Neuronal stem cell (in vitro differentiated cells): ENCODE measurements around the gene SHKBP1.

Experiments
- DNase-seq: peaks from one replicate; pipeline ENCODE4 v3.0.0-alpha.2; 2013; ENCODE audit warnings: low spot score
- H2AFZ ChIP-seq: one replicate; pipeline ENCODE4 v1.6.1; 2013; ENCODE audit warnings: mild to moderate bottlenecking, low read length, inconsistent platforms
- H2AK5ac ChIP-seq: 2 replicates; pipeline ENCODE4 v1.6.1; 2013; ENCODE audit warnings: low read depth, mild to moderate bottlenecking, inconsistent platforms, low read length, moderate library complexity, mixed read lengths
- H2BK120ac ChIP-seq: 2 replicates; pipeline ENCODE4 v1.6.1; 2013; ENCODE audit warnings: low read depth, mild to moderate bottlenecking, inconsistent platforms, low read length, moderate library complexity, mixed read lengths
- H2BK12ac ChIP-seq: one replicate; pipeline ENCODE4 v1.6.1; 2013; ENCODE audit warnings: low read length, inconsistent platforms
- H2BK15ac ChIP-seq: 2 replicates; pipeline ENCODE4 v1.6.1; 2013; ENCODE audit warnings: mild to moderate bottlenecking, low read length, inconsistent platforms, mixed read lengths
- H2BK5ac ChIP-seq: one replicate; pipeline ENCODE4 v1.6.1; 2013; ENCODE audit warnings: inconsistent platforms, mild to moderate bottlenecking, low read length, moderate library complexity
- H3K14ac ChIP-seq: one replicate; pipeline ENCODE4 v1.6.1; 2013; ENCODE audit warnings: low read length, inconsistent platforms
- H3K18ac ChIP-seq: 2 replicates; pipeline ENCODE4 v1.6.1; 2013; ENCODE audit warnings: low read length, inconsistent platforms
- H3K23ac ChIP-seq: 2 replicates; pipeline ENCODE4 v1.6.1; 2013; ENCODE audit warnings: low read depth, mild to moderate bottlenecking, mixed read lengths, low read length, inconsistent platforms; ENCODE audit not compliant: poor library complexity
- H3K27ac ChIP-seq: replicated peaks from 3 replicates; pipeline ENCODE4 v1.5.1; 2013; ENCODE audit warnings: low read length, inconsistent platforms
- H3K27me3 ChIP-seq, 3 experiments: 2 replicates each; pipeline ENCODE4 v1.6.1; 2013; ENCODE audit warnings: low read length in 3 of 3, mild to moderate bottlenecking in 2 of 3, inconsistent platforms in 1 of 3, low read depth in 1 of 3, mixed read lengths in 1 of 3, moderate library complexity in 1 of 3; ENCODE audit not compliant: control insufficient read depth in 3 of 3, insufficient read depth in 3 of 3
- H3K36me3 ChIP-seq, 2 donors: replicated peaks in 1 of 2; 2 replicates each; pipeline ENCODE4 v1.6.1; 2013; ENCODE audit warnings: low read length in 2 of 2; ENCODE audit not compliant: control insufficient read depth in 2 of 2, insufficient read depth in 2 of 2
- H3K4ac ChIP-seq: 2 replicates; pipeline ENCODE4 v1.6.1; 2013; ENCODE audit warnings: inconsistent platforms, mild to moderate bottlenecking, low read length, moderate library complexity
- H3K4me1 ChIP-seq, 2 donors: 1 replicate in 1 of 2; 2 replicates in 1 of 2; pipeline ENCODE4 v1.6.1; 2013; ENCODE audit warnings: low read length in 2 of 2, low read depth in 1 of 2; ENCODE audit not compliant: control insufficient read depth in 2 of 2, insufficient read depth in 1 of 2
- H3K4me2 ChIP-seq: one replicate; pipeline ENCODE4 v1.6.1; 2013; ENCODE audit warnings: mild to moderate bottlenecking, low read length, inconsistent platforms; ENCODE audit not compliant: insufficient read depth, poor library complexity, severe bottlenecking
- H3K4me3 ChIP-seq, 2 donors: 2 replicates each; pipeline ENCODE4 v1.5.1; 2013; ENCODE audit warnings: low read length in 2 of 2, mild to moderate bottlenecking in 2 of 2, inconsistent platforms in 1 of 2, moderate library complexity in 1 of 2
- H3K79me1 ChIP-seq: one replicate; pipeline ENCODE4 v1.6.1; 2013; ENCODE audit warnings: low read depth, mild to moderate bottlenecking, inconsistent platforms, low read length, moderate library complexity
- H3K9ac ChIP-seq: one replicate; pipeline ENCODE4 v1.6.1; 2013; ENCODE audit warnings: mild to moderate bottlenecking, low read depth, low read length, inconsistent platforms; ENCODE audit not compliant: poor library complexity
- H3K9me3 ChIP-seq, 2 donors: replicated peaks in 1 of 2; 2 replicates each; pipeline versions ENCODE3 to v1.6.1; 2013; ENCODE audit warnings: low read length in 2 of 2, mild to moderate bottlenecking in 2 of 2, inconsistent platforms in 1 of 2, low read depth in 1 of 2, mixed read lengths in 1 of 2, moderate library complexity in 1 of 2; ENCODE audit not compliant: control insufficient read depth in 2 of 2, insufficient read depth in 1 of 2
- H4K8ac ChIP-seq: one replicate; pipeline ENCODE4 v1.6.1; 2013; ENCODE audit warnings: low read depth, mild to moderate bottlenecking, inconsistent platforms, low read length, moderate library complexity
- H4K91ac ChIP-seq: one replicate; pipeline ENCODE4 v1.6.1; 2013; ENCODE audit warnings: low read length, low read depth, mild to moderate bottlenecking, inconsistent platforms; ENCODE audit not compliant: poor library complexity
- WGBS, 2 donors: extraction: QIAGEN DNeasy Blood & Tissue Kit; methylation state at CpG; one replicate each; pipeline ENCODE4 v1.1.7; 2013; ENCODE audit warnings: missing lambda C conversion rate in 2 of 2, mixed read lengths in 1 of 2; ENCODE audit not compliant: insufficient read length in 2 of 2, insufficient replicate concordance in 1 of 2; ENCODE audit errors: extremely low coverage in 2 of 2; 5-methylcytosine and 5-hydroxymethylcytosine counted together

Gene SHKBP1

DNA sequence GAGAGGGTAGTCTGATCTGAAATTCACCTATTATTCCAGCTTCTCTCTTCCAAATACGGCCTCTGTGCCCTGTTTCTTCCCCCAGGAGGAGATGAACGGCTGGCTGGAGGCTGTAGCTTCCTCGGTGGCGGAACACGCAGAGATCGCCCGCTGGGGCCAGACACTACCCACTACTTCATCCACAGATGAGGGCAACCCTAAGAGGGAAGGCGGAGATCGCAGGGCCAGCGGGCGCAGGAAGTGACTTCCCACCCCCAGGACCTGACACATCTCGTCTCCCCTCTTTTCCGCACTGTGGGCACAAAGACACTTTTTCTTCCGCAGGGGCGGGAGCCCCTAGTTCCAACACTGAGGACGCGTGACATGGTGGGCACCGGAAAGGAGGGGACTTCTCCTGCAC lies 1.3 kb upstream of the SHKBP1 start:
- Histone ChIP-seq H2AFZ (peak overlapping the region; percentile 72), H2BK120ac (peak overlapping the region; percentile 56), H3K4me3 (no peak overlapping the region), H3K36me3 (peaks cover 3 to 20% of the 10 kb centered on the region in 2 donors), H3K4me1 (no peaks in the 10 kb centered on the region), H3K9me3 (no peaks in the 10 kb centered on the region), H3K9ac (no peak overlapping the region), H2BK15ac (no peak overlapping the region), H4K91ac (no peak overlapping the region), H3K79me1 (no peaks in the 10 kb centered on the region), H3K14ac (no peak overlapping the region), H4K8ac (no peak overlapping the region), H3K27ac (no peak overlapping the region), H3K4ac (no peak overlapping the region), H3K27me3 (peaks cover 0 to 11% (median 0%) of the 10 kb centered on the region in 3 experiments), H3K23ac (no peak overlapping the region), H2AK5ac (peak overlapping the region; percentile 93), H2BK12ac (no peak overlapping the region), H3K4me2 (no peak overlapping the region), H3K18ac (no peak overlapping the region), H2BK5ac (peak overlapping the region; percentile 47)
- no peak for DNase-seq
- WGBS, 2 donors: no CpG with 5 or more reads among the region's 18 CpGs

DNA sequence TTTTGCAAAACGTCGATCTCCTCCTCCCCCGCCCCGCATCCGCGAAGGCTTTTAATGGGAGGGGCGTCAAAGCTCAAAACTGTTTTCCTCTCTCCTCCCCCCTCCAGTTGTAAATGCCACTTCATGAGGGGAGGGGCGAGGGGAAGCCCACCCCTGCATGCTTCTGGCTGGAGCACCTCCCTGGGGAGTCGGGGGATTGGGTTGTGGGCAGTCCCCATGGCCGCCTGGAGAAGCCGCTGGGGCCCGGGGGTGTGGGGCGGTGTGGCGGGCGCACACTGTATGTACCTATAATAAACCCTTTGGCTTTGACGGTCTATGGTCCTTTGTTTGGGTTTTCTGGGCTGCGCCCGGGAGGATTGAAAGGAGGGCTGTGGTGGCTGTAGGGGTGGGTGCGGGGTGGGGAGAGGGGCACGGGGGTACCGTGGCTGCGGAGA lies 505 bp upstream of the SHKBP1 start:
- DNase-seq: no peak
- WGBS, 2 donors: no CpG with 5 or more reads among the region's 22 CpGs
- H3K79me1 ChIP-seq: no peaks in the 10 kb centered on the region
- peak overlapping the region; percentile 95 for H2AFZ ChIP-seq
- no peak overlapping the region for H4K91ac ChIP-seq
- no peak overlapping the region for H2BK12ac ChIP-seq
- no peak overlapping the region for H4K8ac ChIP-seq
- peak overlapping the region; percentile 49 for H2BK15ac ChIP-seq
- peak overlapping the region; percentile 78 for H3K18ac ChIP-seq
- peak overlapping the region; percentile 43 for H3K4me2 ChIP-seq
- peaks cover 5 to 28% of the 10 kb centered on the region in 2 donors for H3K36me3 ChIP-seq
- peaks cover 0 to 11% (median 0%) of the 10 kb centered on the region in 3 experiments for H3K27me3 ChIP-seq
- H3K9ac ChIP-seq: peak overlapping the region; percentile 54
- H2BK120ac ChIP-seq: no peak overlapping the region
- H3K14ac ChIP-seq: no peak overlapping the region
- H3K23ac ChIP-seq: peak overlapping the region; percentile 28
- peak overlapping the region; percentile 93 for H2AK5ac ChIP-seq
- H3K9me3 ChIP-seq: no peaks in the 10 kb centered on the region
- peak overlapping the region; percentile 47 for H2BK5ac ChIP-seq
- H3K4me3 ChIP-seq: peak overlapping the region; percentile 73 to 86
- H3K4ac ChIP-seq: no peak overlapping the region
- no peak overlapping the region for H3K27ac ChIP-seq
- no peaks in the 10 kb centered on the region for H3K4me1 ChIP-seq

DNA sequence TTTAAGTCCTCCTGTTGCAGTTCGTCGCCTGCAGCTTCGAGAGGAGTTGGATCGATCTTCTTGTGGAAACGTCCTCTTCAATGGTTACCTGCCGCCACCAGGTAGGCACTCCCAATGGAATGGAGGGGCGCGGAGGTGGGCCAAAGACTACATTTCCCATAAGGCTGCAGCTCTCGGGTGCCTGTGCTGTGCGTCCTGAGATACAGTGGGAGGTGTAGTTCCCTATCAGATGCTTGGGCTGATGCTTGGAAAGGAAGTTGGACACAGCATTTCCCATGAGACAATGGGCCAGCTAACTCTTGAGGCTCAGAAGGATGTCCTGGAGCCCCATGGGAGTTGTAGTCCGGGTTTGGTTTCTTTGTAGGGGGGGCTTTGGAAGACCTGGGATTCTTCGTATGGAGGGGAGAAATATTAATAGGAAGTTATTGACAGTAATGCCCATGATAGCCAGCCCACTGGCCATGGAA lies 1.8 kb downstream of the SHKBP1 start:
- Histone ChIP-seq H2AFZ (no peak overlapping the region), H3K23ac (no peak overlapping the region), H3K4me2 (no peak overlapping the region), H3K27me3 (peaks cover 0 to 11% (median 0%) of the 10 kb centered on the region in 3 experiments), H3K9ac (no peak overlapping the region), H4K91ac (no peak overlapping the region), H3K18ac (no peak overlapping the region), H3K79me1 (no peaks in the 10 kb centered on the region), H2BK12ac (no peak overlapping the region), H3K14ac (no peak overlapping the region), H3K4ac (no peak overlapping the region), H2BK15ac (no peak overlapping the region), H2AK5ac (no peak overlapping the region), H4K8ac (no peak overlapping the region), H3K4me1 (no peaks in the 10 kb centered on the region), H3K9me3 (no peaks in the 10 kb centered on the region), H2BK5ac (no peak overlapping the region), H2BK120ac (no peak overlapping the region), H3K36me3 (peaks cover 8 to 44% of the 10 kb centered on the region in 2 donors), H3K27ac (no peak overlapping the region), H3K4me3 (no peak overlapping the region)
- no peak for DNase-seq
- no CpG with 5 or more reads among the region's 12 CpGs for WGBS, 2 donors

DNA sequence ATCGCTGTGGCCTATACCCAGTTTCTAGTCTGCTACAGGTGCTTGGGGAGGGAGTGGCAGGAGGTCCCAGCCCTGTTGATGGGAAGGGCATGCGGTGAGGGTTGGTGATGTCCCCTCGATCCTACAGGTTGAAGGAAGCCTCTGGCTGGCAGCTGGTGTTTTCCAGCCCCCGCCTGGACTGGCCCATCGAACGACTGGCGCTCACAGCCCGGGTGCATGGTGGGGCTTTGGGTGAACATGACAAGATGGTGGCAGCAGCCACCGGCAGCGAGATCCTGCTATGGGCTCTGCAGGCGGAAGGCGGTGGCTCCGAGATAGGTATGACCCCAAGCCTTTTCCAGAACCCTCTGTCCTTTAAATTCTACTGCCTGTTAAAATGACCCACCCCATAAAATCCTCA lies 3.9 kb downstream of the SHKBP1 start:
- Histone ChIP-seq H2BK5ac (no peak overlapping the region), H2BK12ac (no peak overlapping the region), H3K9ac (no peak overlapping the region), H4K91ac (no peak overlapping the region), H3K18ac (no peak overlapping the region), H3K4me2 (no peak overlapping the region), H3K79me1 (no peaks in the 10 kb centered on the region), H3K36me3 (peaks cover 8 to 54% of the 10 kb centered on the region in 2 donors), H3K27ac (no peak overlapping the region), H3K27me3 (peaks cover 0 to 7% (median 0%) of the 10 kb centered on the region in 3 experiments), H3K9me3 (no peaks in the 10 kb centered on the region), H3K4ac (no peak overlapping the region), H3K4me3 (peak overlapping the region in 1 of 2 donors; percentile 12), H4K8ac (no peak overlapping the region), H2BK120ac (no peak overlapping the region), H2AFZ (no peak overlapping the region), H3K14ac (no peak overlapping the region), H2AK5ac (no peak overlapping the region), H3K4me1 (no peaks in the 10 kb centered on the region), H2BK15ac (no peak overlapping the region), H3K23ac (no peak overlapping the region)
- no peak for DNase-seq
- WGBS, 2 donors: no CpG with 5 or more reads among the region's 13 CpGs
